ACC112 (cell line): ENCODE measurements around the gene YWHAQ.
A peak's percentile ranks its signal among the peaks of the same experiment; 100 is the strongest.
"Not testable (repeated sequence)": the region's sequence is repeated elsewhere in the genome, so short reads cannot be mapped to it uniquely, and the experiment has no call there.

ENCODE experiments used
- H2AFZ ChIP-seq: fragments of 200-600 bp; sonication (generic); one replicate; pipeline ENCODE4 v1.6.0; 2017; ENCODE audit warnings: antibody characterized with exemption, low read length; ENCODE audit not compliant: unreplicated experiment
- H3K27ac ChIP-seq: fragments of 200-600 bp; sonication (generic); 2 replicates; pipeline ENCODE4 v1.5.1; 2014; ENCODE audit warnings: low read depth, mild to moderate bottlenecking, antibody characterized with exemption, low read length, moderate library complexity
- H3K27me3 ChIP-seq: fragments of 200-600 bp; sonication (generic); 2 replicates; pipeline ENCODE4 v1.6.1; 2014; ENCODE audit warnings: mild to moderate bottlenecking, antibody characterized with exemption, low read length, moderate library complexity, mixed read lengths; ENCODE audit not compliant: insufficient read depth
- H3K36me3 ChIP-seq: fragments of 200-600 bp; sonication (generic); 2 replicates; pipeline ENCODE4 v1.6.1; 2016; ENCODE audit warnings: mild to moderate bottlenecking, antibody characterized with exemption, low read length, moderate library complexity, mixed read lengths; ENCODE audit not compliant: insufficient read depth
- H3K4me1 ChIP-seq: fragments of 200-600 bp; sonication (generic); one replicate; pipeline ENCODE4 v1.6.1; 2016; ENCODE audit warnings: low read length, mixed read lengths; ENCODE audit not compliant: insufficient read depth, unreplicated experiment, control insufficient read depth
- H3K4me3 ChIP-seq: fragments of 200-600 bp; sonication (generic); 2 replicates; pipeline ENCODE4 v1.5.1; 2014; ENCODE audit warnings: mild to moderate bottlenecking, low read depth, low read length
- H3K79me2 ChIP-seq: fragments of 200-600 bp; sonication (generic); one replicate; pipeline ENCODE4 v1.6.0; 2016; ENCODE audit warnings: low read length; ENCODE audit not compliant: control insufficient read depth, unreplicated experiment, insufficient read depth

The YWHAQ gene

DNA sequence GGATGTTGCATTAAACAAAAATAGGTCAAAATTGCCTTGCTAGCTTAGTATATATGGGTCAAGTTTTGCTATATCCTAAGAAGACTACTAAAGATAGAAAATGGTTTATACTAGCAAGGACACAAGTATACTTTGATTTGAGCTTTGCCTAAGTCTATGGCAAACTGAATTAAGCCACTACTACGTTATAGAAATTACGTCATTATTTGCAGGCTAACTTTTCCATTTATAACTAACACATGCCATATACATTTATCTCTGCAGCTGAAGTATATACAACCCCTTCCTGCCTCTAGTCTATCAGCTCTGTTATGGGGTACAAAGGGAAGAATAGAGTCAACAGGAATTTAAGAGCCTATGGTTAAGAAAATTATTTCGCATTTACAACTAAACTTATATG, 16.2 kb downstream of the YWHAQ start:
- no peak overlapping the region for H3K4me3 ChIP-seq
- H3K27ac ChIP-seq = peak overlapping the region; percentile 77; the same call in 1 of the 2 replicates
- H3K4me1 ChIP-seq = peaks cover 64% of the 10 kb centered on the region
- peaks cover 14% of the 10 kb centered on the region; the same call in 1 of the 2 replicates for H3K36me3 ChIP-seq
- no peak overlapping the region for H2AFZ ChIP-seq
- no peaks in the 10 kb centered on the region for H3K27me3 ChIP-seq
- H3K79me2 ChIP-seq = peaks cover 99% of the 10 kb centered on the region

DNA sequence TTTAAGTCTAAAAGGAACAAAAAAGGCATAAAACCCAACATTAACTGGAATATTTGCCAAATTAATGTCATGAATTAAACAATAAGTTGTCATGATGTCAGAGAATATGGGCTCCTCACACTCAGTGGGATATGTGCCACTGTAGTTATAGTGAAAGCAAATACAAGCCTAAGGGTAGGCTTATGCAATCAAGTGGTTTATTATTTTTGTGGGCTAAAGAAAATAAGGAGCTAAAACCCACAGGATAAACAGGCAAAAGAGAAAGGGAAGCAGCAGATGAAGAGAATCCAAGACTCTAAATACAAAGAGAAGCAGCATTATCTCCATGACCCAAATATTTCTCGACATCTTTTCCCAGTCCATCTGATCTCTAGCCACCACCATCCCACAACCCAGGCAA, 17.5 kb downstream of the YWHAQ start:
- Histone ChIP-seq H3K27me3 (no peaks in the 10 kb centered on the region), H3K36me3 (peaks cover 14% of the 10 kb centered on the region; the same call in 1 of the 2 replicates), H3K79me2 (peaks cover 99% of the 10 kb centered on the region), H2AFZ (no peak overlapping the region), H3K27ac (peak overlapping the region; percentile 77), H3K4me3 (peak overlapping the region; percentile 53; the same call in 1 of the 2 replicates), H3K4me1 (peaks cover 63% of the 10 kb centered on the region)

DNA sequence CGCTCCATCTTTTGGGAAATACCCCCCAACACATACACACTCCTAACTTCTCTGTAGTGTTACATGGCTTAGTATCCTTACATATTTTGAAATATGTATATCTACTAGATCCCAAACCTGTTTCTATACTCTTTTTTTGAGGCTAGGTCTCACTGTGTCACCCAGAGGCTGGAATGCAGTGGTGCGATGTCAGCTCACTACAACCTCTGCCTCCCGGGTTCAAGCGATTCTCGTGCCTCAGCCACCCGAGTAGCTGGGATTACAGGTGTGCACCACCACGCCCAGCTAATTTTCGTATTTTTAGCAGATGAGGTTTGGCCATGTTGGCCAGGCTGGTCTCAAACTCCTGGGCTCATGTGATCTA, 19.3 kb downstream of the YWHAQ start:
- peaks cover 98% of the 10 kb centered on the region for H3K79me2 ChIP-seq
- not testable (repeated sequence) for H3K27me3 ChIP-seq, H3K36me3 ChIP-seq, H2AFZ ChIP-seq, H3K4me3 ChIP-seq, H3K27ac ChIP-seq
- H3K4me1 ChIP-seq = peaks cover 64% of the 10 kb centered on the region

- H2AFZ ChIP-seq = no peak overlapping the region
- peak overlapping the region; percentile 25; the same call in 1 of the 2 replicates for H3K27ac ChIP-seq
- no peak overlapping the region for H3K4me3 ChIP-seq
- 0 out of 2 replicates have a peak, but pooled peaks cover 6% of the 10 kb centered on the region for H3K36me3 ChIP-seq
- peaks cover 97% of the 10 kb centered on the region for H3K79me2 ChIP-seq
- H3K27me3 ChIP-seq = no peaks in the 10 kb centered on the region
- peaks cover 61% of the 10 kb centered on the region for H3K4me1 ChIP-seq
These were observed 19.8 kb downstream of the YWHAQ start for GRCh38 chr2:9610781-9611548.

DNA sequence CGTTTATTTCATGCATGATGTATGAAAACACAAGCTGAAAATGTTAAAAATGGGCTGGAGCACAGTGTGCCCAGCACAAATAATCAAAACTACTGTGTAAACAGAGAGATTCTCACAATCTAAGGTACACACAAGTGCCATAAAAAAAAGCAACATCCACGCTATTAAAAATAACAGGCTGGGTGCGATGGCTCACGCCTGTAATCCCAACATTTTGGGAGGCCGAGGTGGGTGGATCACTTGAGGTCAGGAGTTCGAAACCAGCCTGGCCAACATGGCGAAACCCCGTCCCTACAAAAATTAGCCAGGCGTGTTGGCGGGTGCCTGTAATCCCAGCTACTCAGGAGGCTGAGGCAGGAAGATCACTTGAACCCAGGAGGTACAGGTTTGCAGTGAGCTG, 22.3 kb downstream of the YWHAQ start:
- not testable (repeated sequence) for H3K4me3 ChIP-seq

DNA sequence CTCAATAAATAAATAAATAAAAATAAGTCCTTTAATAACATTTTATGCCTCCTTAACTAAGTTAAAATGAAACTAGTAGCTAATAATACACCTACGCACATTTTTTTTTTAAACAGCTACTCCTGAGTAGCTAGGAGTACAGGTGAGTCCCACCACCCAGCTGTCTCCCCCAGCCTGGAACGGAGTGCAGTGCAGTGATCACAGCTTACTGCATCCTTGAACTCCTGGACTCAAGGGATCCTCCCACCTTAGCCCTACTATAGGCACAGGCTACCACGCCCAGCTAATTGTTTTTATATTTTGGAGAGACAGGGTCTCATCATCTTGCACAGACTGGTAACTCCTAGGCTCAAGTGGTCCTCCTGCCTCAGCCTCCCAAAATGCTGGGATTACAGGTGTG, 28.4 kb downstream of the YWHAQ start:
- Histone ChIP-seq H3K27me3 (no peaks in the 10 kb centered on the region), H2AFZ (no peak overlapping the region), H3K79me2 (peaks cover 94% of the 10 kb centered on the region), H3K4me1 (peaks cover 1% of the 10 kb centered on the region), H3K27ac (no peak overlapping the region), H3K36me3 (peaks cover 26% of the 10 kb centered on the region), H3K4me3 (no peak overlapping the region)

More for the DNA sequence above, 22.3 kb downstream of the YWHAQ start:
- Histone ChIP-seq H3K4me1 (peaks cover 38% of the 10 kb centered on the region), H3K79me2 (peaks cover 97% of the 10 kb centered on the region), H3K27ac (peak overlapping the region; percentile 51)
- H2AFZ ChIP-seq, H3K27me3 ChIP-seq, H3K36me3 ChIP-seq: not testable (repeated sequence)

DNA sequence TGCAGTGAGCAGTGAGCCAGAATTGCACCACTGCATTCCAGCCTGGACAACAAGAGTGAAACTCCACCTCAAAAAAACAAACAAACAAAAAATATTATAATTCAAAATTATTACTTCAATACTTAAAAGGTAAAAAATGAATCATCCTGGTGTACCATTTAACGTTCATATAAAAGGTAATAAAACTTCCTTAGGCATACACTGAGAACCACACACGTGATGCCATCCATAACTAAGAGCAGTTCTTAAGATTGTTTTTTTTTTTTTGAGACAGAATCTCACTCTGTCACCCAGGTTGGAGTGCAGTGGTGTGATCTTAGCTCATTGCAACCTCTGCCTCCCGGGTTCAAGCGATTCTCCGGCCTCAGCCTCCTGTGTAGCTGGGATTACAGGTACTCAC, 29.4 kb downstream of the YWHAQ start:
- no peak overlapping the region for H3K27ac ChIP-seq
- H3K4me3 ChIP-seq = no peak overlapping the region
- H3K79me2 ChIP-seq = peaks cover 94% of the 10 kb centered on the region
- no peak overlapping the region for H2AFZ ChIP-seq
- no peaks in the 10 kb centered on the region for H3K27me3 ChIP-seq
- H3K36me3 ChIP-seq = peaks cover 26% of the 10 kb centered on the region
- peaks cover 9% of the 10 kb centered on the region for H3K4me1 ChIP-seq

DNA sequence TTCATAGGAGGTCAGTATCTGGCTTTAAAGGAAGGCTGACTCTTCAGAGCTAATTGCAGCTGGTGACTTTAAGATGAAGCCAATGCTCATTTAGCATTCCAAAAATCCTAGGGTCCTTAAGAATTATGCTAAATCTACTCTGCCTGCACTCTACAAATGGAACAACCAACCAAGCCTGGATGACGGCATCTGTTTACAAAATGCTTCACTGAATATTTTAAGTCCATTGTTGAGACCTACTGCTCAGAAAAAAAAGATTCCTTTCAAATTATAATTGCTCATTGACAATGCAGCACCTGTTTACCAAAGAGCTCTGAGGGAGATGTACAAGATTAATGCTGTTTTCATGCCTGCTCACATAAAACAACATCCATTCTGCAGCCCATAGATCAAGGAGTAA, 31.4 kb downstream of the YWHAQ start:
- H3K4me1 ChIP-seq = peaks cover 29% of the 10 kb centered on the region
- no peak overlapping the region for H3K27ac ChIP-seq
- H3K27me3 ChIP-seq = no peaks in the 10 kb centered on the region
- H3K36me3 ChIP-seq = peaks cover 26% of the 10 kb centered on the region
- H2AFZ ChIP-seq = no peak overlapping the region
- H3K4me3 ChIP-seq = no peak overlapping the region
- peaks cover 91% of the 10 kb centered on the region for H3K79me2 ChIP-seq

DNA sequence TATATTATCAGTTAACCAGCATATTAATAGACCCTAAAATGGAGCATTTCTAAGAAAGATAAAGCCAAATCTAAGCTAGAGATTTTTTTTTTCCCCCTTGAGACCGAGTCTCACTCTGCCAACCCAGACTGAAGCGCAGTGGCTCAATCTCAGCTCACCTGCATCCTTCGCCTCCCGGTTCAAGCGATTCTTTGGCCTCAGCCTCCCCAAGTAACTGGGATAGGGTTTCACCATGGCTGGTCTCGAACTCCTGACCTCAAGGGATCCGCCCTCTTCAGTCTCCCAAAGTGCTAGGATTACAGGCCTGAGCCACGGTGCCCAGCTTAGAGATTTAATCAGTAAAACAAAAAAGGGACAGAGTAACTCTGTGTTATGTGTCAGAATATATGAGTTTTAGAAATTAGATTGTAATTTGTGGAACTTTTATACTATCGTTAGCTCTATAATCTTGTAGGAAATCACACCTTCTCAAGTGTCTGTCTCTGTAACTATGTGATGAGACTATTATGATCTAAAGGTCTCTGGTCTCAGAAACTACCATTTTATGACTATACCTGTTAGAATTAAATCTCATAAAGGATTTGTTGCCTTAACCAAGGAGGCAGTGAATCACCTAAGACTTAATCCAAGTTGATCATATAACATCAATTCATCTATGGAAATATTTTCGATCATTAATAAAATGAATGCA, 34.0 kb downstream of the YWHAQ start:
- Histone ChIP-seq H3K27ac (peak overlapping the region; percentile 96), H2AFZ (no peak overlapping the region), H3K4me1 (peaks cover 39% of the 10 kb centered on the region), H3K4me3 (no peak overlapping the region), H3K36me3 (peaks cover 25% of the 10 kb centered on the region), H3K27me3 (no peaks in the 10 kb centered on the region), H3K79me2 (peaks cover 91% of the 10 kb centered on the region)

DNA sequence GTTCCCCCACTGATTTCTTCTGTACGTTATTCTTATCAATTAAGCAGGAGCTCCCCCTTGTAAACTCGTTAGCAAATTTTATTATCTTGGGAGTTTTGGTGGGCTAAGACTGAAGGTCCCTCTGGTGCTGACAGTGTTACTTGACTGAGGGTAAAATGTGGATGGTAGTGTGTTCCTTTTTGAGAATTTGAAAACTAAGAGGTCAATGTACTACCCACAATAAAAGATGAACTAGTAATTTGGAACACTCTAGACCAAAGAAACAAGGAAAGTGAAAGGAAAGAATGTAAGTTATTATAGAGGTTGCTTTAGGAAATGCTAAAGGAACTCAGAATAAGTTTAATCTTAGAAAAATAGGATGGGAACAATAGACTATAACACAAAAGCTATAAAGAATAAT, 35.1 kb downstream of the YWHAQ start:
- Histone ChIP-seq H3K4me1 (peaks cover 49% of the 10 kb centered on the region), H3K4me3 (peak overlapping the region; percentile 50; the same call in 1 of the 2 replicates), H3K36me3 (peaks cover 32% of the 10 kb centered on the region), H3K79me2 (peaks cover 93% of the 10 kb centered on the region), H2AFZ (no peak overlapping the region), H3K27ac (peak overlapping the region; percentile 96), H3K27me3 (no peaks in the 10 kb centered on the region)

DNA sequence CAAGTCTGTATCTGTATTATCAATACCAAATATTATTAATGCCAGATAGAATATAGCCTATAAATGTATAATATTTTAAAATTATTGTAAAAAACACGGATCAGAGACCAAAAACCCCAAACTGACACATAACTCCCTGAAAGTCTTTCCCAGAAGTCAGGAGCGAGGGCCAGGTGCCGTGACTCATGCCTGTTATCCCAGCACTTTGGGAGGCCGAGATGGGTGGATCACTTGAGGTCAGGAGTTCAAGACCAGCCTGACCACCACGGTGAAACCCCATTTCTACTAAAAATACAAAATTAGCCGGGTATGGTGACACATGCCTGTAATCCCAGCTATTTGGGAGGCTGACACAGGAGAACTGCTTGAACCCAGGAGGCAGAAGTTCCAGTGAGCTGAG, 35.5 kb downstream of the YWHAQ start:
- peaks cover 54% of the 10 kb centered on the region for H3K4me1 ChIP-seq

More for the DNA sequence above, 35.5 kb downstream of the YWHAQ start:
- H3K36me3 ChIP-seq = peaks cover 34% of the 10 kb centered on the region
- not testable (repeated sequence) for H2AFZ ChIP-seq, H3K27me3 ChIP-seq
- 0 out of 2 replicates have a peak overlapping the region, but pooled peaks have one; percentile 43 for H3K4me3 ChIP-seq
- peak overlapping the region; percentile 96 for H3K27ac ChIP-seq
- peaks cover 92% of the 10 kb centered on the region for H3K79me2 ChIP-seq
